Activated CD8-positive, alpha-beta memory T cell treated with anti-CD3 and anti-CD28 coated beads for 36 hours (primary cell): ENCODE results near the gene PLEKHB2. TPM values are rescaled to one million over a fixed set of nuclear protein-coding genes. Genes with fewer than 3 reads are reported as not detected.
"Not testable (repeated sequence)": the region's sequence is repeated elsewhere in the genome, so short reads cannot be mapped to it uniquely, and the experiment has no call there.

ENCODE experiments used
- CTCF ChIA-PET: fragments of 350-600 bp; sonication (Branson Sonifier 250); formaldehyde crosslinking; loops from one replicate; lab custom pipeline; 2021; ENCODE audit warnings: antibody characterized with exemption; lab: Charles Lee
- POLR2A ChIA-PET: fragments of 350-600 bp; sonication (Branson Sonifier 250); formaldehyde crosslinking; loops from one replicate; lab custom pipeline; 2021; ENCODE audit warnings: antibody characterized with exemption; lab: Charles Lee
- total RNA-seq, 2 experiments: library from RNA; stranded (reverse); gene quantifications; one replicate each; pipeline ENCODE4 v1.2.3, GENCODE V29; 2021

PLEKHB2 gene
- total RNA-seq, 2 experiments from 2014 or later = 50.7 to 52.7 TPM

- CTCF ChIA-PET, POLR2A ChIA-PET: not testable (repeated sequence)
These were observed 60.4 kb downstream of the PLEKHB2 start for GRCh38 chr2:131165562-131165961.

- CTCF ChIA-PET = no interaction called here
- POLR2A ChIA-PET = no interaction called here
These were observed 63.4 kb downstream of the PLEKHB2 start for GRCh38 chr2:131168538-131168937.

GRCh38 chr2:131178050-131178449 is 72.9 kb downstream of the PLEKHB2 start:
- POLR2A ChIA-PET, CTCF ChIA-PET: not testable (repeated sequence)

- CTCF ChIA-PET, POLR2A ChIA-PET: not testable (repeated sequence)
These were observed 73.7 kb downstream of the PLEKHB2 start for GRCh38 chr2:131178721-131179418.

DNA sequence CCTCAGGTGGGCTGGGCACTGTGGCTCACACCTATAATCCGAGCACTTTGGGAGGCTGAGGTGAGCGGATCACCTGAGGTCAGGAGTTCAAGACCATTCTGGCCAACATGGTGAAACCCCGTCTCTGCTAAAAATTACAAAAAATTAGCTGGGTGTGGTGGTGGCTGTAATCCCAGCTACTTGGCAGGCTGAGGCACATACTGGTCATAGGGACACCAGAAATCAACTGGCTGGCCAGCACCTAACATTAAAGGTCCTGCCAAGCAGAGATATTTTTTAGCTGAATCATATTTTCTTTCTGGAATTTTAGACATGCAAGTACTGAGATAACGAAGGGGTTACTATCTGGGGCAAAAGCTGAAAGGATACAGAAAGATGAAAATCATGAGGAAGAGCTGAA is 76.3 kb downstream of the PLEKHB2 start:
- CTCF ChIA-PET, POLR2A ChIA-PET: not testable (repeated sequence)

DNA sequence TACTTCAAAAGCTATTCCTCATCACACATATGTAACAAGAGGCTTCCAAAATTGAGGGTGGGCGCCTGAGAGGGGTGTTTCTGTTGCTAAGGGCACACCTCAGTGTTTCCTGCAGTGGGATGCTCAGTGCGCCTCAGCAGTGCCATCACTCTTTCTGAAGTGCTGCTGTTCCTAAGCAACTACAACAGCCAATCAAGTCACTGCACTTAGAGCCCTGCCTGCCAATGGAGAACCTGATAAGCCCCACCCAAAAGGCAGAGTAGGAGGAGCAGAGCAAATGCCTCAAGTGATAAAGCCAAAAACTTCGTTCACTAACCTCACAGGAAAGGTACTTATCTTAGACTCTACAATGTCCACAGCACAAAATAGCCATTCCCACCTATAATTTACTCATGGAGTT is 88.3 kb downstream of the PLEKHB2 start:
- POLR2A ChIA-PET, CTCF ChIA-PET: not testable (repeated sequence)

DNA sequence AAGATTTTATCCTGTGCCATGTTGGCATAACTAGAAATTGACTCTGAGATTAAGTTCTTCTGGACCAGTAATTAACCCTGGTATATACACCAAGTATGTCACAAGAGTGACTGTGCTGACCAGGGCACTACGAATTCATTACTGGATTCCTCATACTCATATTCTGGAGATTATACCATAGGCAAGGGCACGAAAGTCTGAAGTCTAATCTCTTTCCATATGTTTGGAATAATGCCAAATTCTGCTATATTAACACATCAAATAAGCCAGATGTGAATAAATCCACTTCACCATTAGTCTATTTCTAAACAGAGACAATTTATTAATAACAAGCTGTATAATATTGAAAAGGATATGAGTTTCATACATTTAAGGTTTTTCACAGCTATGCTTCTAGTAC is 91.0 kb downstream of the PLEKHB2 start:
- POLR2A ChIA-PET, CTCF ChIA-PET: not testable (repeated sequence)

Other genes with a start within 250 kb of the PLEKHB2 start
- 10 to 100 TPM; 83.8 to 85.2 TPM for gene FAM168B, start 11.9 kb upstream of the PLEKHB2 start, total RNA-seq
- under 1 TPM; 0.29 to 0.34 TPM for gene POTEE, start 104.2 kb downstream of the PLEKHB2 start, total RNA-seq